A673 (cell line): ENCODE data around the gene TLE3.

Experiments used
- CTCF ChIP-seq: fragments of 300-800, 200-600 bp; sonication (generic); conservative IDR thresholded peaks from 2 replicates; pipeline ENCODE4 v1.5.1; 2017; ENCODE audit warnings: low read depth, mild to moderate bottlenecking, antibody characterized with exemption, low read length, moderate library complexity, mixed read lengths
- EZH2 ChIP-seq: fragments of 200-600 bp; sonication (generic); IDR thresholded peaks from 2 replicates; pipeline ENCODE4 v1.6.1; 2017; ENCODE audit warnings: borderline replicate concordance, low read depth, mild to moderate bottlenecking, mixed read lengths, antibody characterized with exemption, low read length; ENCODE audit not compliant: poor library complexity, severe bottlenecking

DNA sequence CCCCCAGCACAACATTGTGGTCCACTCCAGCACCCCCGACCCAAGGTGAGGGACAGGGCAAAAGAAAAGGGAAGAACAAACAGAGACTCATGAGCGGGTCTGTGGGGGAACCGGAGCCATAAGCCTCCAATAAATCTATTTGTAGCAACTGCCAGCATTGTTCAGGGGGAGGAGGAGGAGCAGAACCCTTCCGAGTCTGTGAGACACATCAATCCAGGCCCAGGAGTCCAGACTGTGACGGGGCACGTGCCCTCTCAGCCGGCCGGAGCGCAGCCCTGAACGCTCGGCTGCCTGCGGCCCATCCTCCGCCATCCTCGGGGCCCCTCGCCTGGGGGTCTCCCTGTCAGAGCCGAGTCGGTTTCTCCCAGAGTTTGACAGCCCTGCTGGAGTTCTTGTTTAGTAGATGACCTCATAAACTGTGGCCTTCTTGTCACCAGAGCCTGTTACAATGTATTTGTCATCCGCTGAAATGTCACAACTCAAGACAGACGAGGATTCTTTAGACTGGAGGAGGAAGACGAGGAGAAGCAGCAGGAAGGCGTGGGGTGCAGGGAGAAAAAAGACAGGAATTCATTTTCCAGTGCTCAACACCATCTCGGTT is 47.9 kb downstream of the TLE3 start:
- TF ChIP-seq CTCF (no peak), EZH2 (no peak)
